ENCODE results near the gene KIAA1671. TPM values are rescaled to one million over a fixed set of nuclear protein-coding genes. Genes with fewer than 3 reads are reported as not detected.

The KIAA1671 gene
- polyA plus RNA-seq, 3 donors: not detected

DNA sequence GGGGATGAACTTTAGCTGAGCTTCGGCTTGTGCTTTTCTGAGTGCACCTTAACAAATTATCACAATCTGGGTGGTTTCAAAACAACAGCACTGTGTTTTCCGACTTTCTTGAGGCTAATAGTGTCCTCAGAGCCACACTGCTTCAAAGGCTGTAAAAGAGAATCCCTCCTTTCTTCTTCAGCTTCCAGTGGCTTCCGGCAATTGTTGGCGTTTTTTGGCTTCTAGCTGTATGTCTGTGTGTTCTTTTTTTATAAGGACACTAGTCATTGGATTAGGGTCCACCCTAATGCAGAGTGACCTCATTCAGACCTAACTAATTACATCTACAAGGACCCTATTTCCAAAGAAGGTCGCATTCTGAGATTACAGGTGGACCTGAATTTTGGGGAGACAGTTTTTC, 30.6 kb downstream of the KIAA1671 start:
- H4K20me1 ChIP-seq (ENCODE audit: insufficient read depth, low read length): no peaks in the 10 kb centered on the region
- no peaks in the 10 kb centered on the region for H3K79me2 ChIP-seq (ENCODE audit: insufficient read depth, low read length)
- intact Hi-C loops (cut with micrococcal nuclease): no loop called here
- TF ChIP-seq, protein P1, sequence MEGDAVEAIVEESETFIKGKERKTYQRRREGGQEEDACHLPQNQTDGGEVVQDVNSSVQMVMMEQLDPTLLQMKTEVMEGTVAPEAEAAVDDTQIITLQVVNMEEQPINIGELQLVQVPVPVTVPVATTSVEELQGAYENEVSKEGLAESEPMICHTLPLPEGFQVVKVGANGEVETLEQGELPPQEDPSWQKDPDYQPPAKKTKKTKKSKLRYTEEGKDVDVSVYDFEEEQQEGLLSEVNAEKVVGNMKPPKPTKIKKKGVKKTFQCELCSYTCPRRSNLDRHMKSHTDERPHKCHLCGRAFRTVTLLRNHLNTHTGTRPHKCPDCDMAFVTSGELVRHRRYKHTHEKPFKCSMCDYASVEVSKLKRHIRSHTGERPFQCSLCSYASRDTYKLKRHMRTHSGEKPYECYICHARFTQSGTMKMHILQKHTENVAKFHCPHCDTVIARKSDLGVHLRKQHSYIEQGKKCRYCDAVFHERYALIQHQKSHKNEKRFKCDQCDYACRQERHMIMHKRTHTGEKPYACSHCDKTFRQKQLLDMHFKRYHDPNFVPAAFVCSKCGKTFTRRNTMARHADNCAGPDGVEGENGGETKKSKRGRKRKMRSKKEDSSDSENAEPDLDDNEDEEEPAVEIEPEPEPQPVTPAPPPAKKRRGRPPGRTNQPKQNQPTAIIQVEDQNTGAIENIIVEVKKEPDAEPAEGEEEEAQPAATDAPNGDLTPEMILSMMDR (IDR thresholded peaks at IDR 0.05): no peak
- H3K9me3 ChIP-seq (replicated peaks in 1 of 2; ENCODE audit: control insufficient read depth in 1 of 2, insufficient read depth in 1 of 2, low read length in 2 of 2): no peaks in the 10 kb centered on the region
- H3K36me3 Mint-ChIP-seq: no peaks in the 10 kb centered on the region
- H3K4me1 Mint-ChIP-seq: peaks cover 9% of the 10 kb centered on the region
- no peak overlapping the region for H2AFZ ChIP-seq (ENCODE audit: insufficient read depth, low read depth, low read length, poor library complexity, severe bottlenecking)
- peaks cover 0 to 3% (median 0%) of the 10 kb centered on the region in 7 donors for H3K9me3 Mint-ChIP-seq
- no peak for DNase-seq
- no peak overlapping the region for H3K4me3 ChIP-seq (replicated peaks in 1 of 3; ENCODE audit: low read depth in 2 of 3, low read length in 3 of 3)
- no peak overlapping the region for H3K9ac ChIP-seq (ENCODE audit: insufficient read depth, low read length, poor library complexity, severe bottlenecking)
- H3K27ac Mint-ChIP-seq: no peak overlapping the region
- no peak overlapping the region for H3K27ac ChIP-seq (ENCODE audit: low read depth in 1 of 2, low read length in 2 of 2)
- peaks cover 0 to 4% of the 10 kb centered on the region in 2 donors for H3K4me1 ChIP-seq (ENCODE audit: control insufficient read depth in 1 of 2, insufficient read depth in 2 of 2, low read length in 2 of 2)
- 100% methylated on average over 2 of the region's 5 CpGs for WGBS (ENCODE audit: insufficient coverage)
- no peak overlapping the region for H3K4me3 Mint-ChIP-seq
- H3K27me3 Mint-ChIP-seq (ENCODE audit: low read depth in 3 of 3): peaks cover 2 to 7% (median 5%) of the 10 kb centered on the region in 3 donors
- H3K4me2 ChIP-seq (replicated peaks; ENCODE audit: extremely low read depth, low read length, poor library complexity, severe bottlenecking): no peak overlapping the region
- no peaks in the 10 kb centered on the region for H3K27me3 ChIP-seq (ENCODE audit: control insufficient read depth in 2 of 2, insufficient read depth in 2 of 2, low read length in 2 of 2)
- no peaks in the 10 kb centered on the region for H3K36me3 ChIP-seq (replicated peaks in 1 of 2; ENCODE audit: control insufficient read depth in 1 of 2, insufficient read depth in 2 of 2, low read length in 2 of 2)

GRCh38 chr22:24984122-24984521, 31.6 kb downstream of the KIAA1671 start:
- H3K4me1 Mint-ChIP-seq: peaks cover 9% of the 10 kb centered on the region
- H3K4me2 ChIP-seq (replicated peaks; ENCODE audit: extremely low read depth, low read length, poor library complexity, severe bottlenecking): no peak overlapping the region
- no peak overlapping the region for H2AFZ ChIP-seq (ENCODE audit: insufficient read depth, low read depth, low read length, poor library complexity, severe bottlenecking)
- peaks cover 0 to 4% of the 10 kb centered on the region in 2 donors for H3K4me1 ChIP-seq (ENCODE audit: control insufficient read depth in 1 of 2, insufficient read depth in 2 of 2, low read length in 2 of 2)
- H3K9ac ChIP-seq (ENCODE audit: insufficient read depth, low read length, poor library complexity, severe bottlenecking): no peak overlapping the region
- no peak for DNase-seq
- H3K27me3 ChIP-seq (ENCODE audit: control insufficient read depth in 2 of 2, insufficient read depth in 2 of 2, low read length in 2 of 2): no peaks in the 10 kb centered on the region
- no peak overlapping the region for H3K27ac Mint-ChIP-seq
- H3K27me3 Mint-ChIP-seq (ENCODE audit: low read depth in 3 of 3): peaks cover 2 to 7% (median 5%) of the 10 kb centered on the region in 3 donors
- H3K79me2 ChIP-seq (ENCODE audit: insufficient read depth, low read length): no peaks in the 10 kb centered on the region
- H3K4me3 ChIP-seq (replicated peaks in 1 of 3; ENCODE audit: low read depth in 2 of 3, low read length in 3 of 3): no peak overlapping the region
- 100% methylated on average over 1 of the region's 1 CpG for WGBS (ENCODE audit: insufficient coverage)
- TF ChIP-seq, protein P1 (IDR thresholded peaks at IDR 0.05): no peak
- intact Hi-C loops (cut with micrococcal nuclease): no loop called here
- no peaks in the 10 kb centered on the region for H3K36me3 Mint-ChIP-seq
- H3K9me3 ChIP-seq (replicated peaks in 1 of 2; ENCODE audit: control insufficient read depth in 1 of 2, insufficient read depth in 1 of 2, low read length in 2 of 2): no peaks in the 10 kb centered on the region
- H3K9me3 Mint-ChIP-seq: peaks cover 0 to 3% (median 0%) of the 10 kb centered on the region in 7 donors
- H3K4me3 Mint-ChIP-seq: no peak overlapping the region
- no peaks in the 10 kb centered on the region for H4K20me1 ChIP-seq (ENCODE audit: insufficient read depth, low read length)
- H3K27ac ChIP-seq (ENCODE audit: low read depth in 1 of 2, low read length in 2 of 2): no peak overlapping the region
- H3K36me3 ChIP-seq (replicated peaks in 1 of 2; ENCODE audit: control insufficient read depth in 1 of 2, insufficient read depth in 2 of 2, low read length in 2 of 2): no peaks in the 10 kb centered on the region

All from CD14-positive monocyte (primary cell).